Inflammatory macrophage (primary cell): ENCODE measurements around the gene PRPH.

Experiments used
- DNase-seq, 2 donors: peaks; one replicate each; pipeline ENCODE4 v3.0.0-alpha.2; 2020 to 2022

Gene PRPH

GRCh38 chr12:49346659-49347310, 51.8 kb downstream of the PRPH start, which contains the start of gene DNAJC22:
TSS of gene DNAJC22 (plus strand) at chr12:49346888. CDS start at chr12:49348873, 1,985 bp downstream.
- DNase-seq, result peak in 1 of 2 donors; percentile 31

GRCh38 chr12:49347311-49348193, 52.6 kb downstream of the PRPH start:
- peak; percentile 42 to 43 for DNase-seq
